Endothelial cell of umbilical vein (primary cell): ENCODE data around the gene EMB. TPM values are rescaled to one million over a fixed set of nuclear protein-coding genes. Genes with fewer than 3 reads are reported as not detected.

Experiments used
- BruUV-seq: library from RNA; stranded (reverse); fragments of 400-500 nt; replicated peaks from 2 replicates; lab custom pipeline; 2021; lab: Mats Ljungman, UMichigan
- CTCF ChIA-PET: fragments of 300-600, 350-600 bp; sonication (Branson Sonifier 250); formaldehyde crosslinking; loops from one replicate; lab custom pipeline; 2021; ENCODE audit warnings: antibody characterized with exemption, inconsistent platforms; lab: Charles Lee
- POLR2A ChIA-PET: fragments of 300-600, 350-600 bp; sonication (Branson Sonifier 250); formaldehyde crosslinking; loops from one replicate; lab custom pipeline; 2021; ENCODE audit warnings: antibody characterized with exemption, inconsistent platforms; lab: Charles Lee
- DNase-seq: peaks from one replicate; pipeline ENCODE4 v3.0.0-alpha.2; 2011; ENCODE audit warnings: low read depth, low spot score
- FAIRE-seq: peaks from 2 replicates; lab custom pipeline; 2011; peaks lifted over from hg19 to GRCh38; lab: Jason Lieb, UNC
- H2AFZ ChIP-seq: 2 replicates; pipeline ENCODE4 v1.6.0; 2012; ENCODE audit warnings: low read depth, low read length, control low read depth, inconsistent platforms
- H3K27ac ChIP-seq: 2 replicates; pipeline ENCODE4 v1.5.1; 2011; ENCODE audit warnings: low read depth, mild to moderate bottlenecking, control low read depth, low read length, moderate library complexity; ENCODE audit not compliant: insufficient read depth
- H3K27me3 ChIP-seq, 2 experiments: 2 replicates each; pipeline versions ENCODE4 v1.6.0 to v1.6.1; 2011; ENCODE audit warnings: low read length in 2 of 2, mixed read lengths in 1 of 2; ENCODE audit not compliant: control insufficient read depth in 2 of 2, insufficient read depth in 2 of 2
- H3K36me3 ChIP-seq, 2 experiments: 2 replicates in 1 of 2; 3 replicates in 1 of 2; pipeline ENCODE4 v1.5.1; 2011; ENCODE audit warnings: low read length in 2 of 2, mild to moderate bottlenecking in 1 of 2, moderate library complexity in 1 of 2; ENCODE audit not compliant: control insufficient read depth in 2 of 2, insufficient read depth in 2 of 2; ENCODE audit errors: extremely low read depth in 1 of 2
- H3K4me1 ChIP-seq: 3 replicates; pipeline ENCODE4 v1.5.1; 2011; ENCODE audit warnings: mild to moderate bottlenecking, low read length; ENCODE audit not compliant: control insufficient read depth, insufficient read depth; ENCODE audit errors: extremely low read depth
- H3K4me2 ChIP-seq: 2 replicates; pipeline ENCODE4 v1.6.1; 2011; ENCODE audit warnings: low read length, control low read depth, mixed read lengths; ENCODE audit not compliant: insufficient read depth
- H3K4me3 ChIP-seq, 3 experiments: fragments of 200-600 bp in 1 of 3; sonication (generic), shearing (Covaris generic) in 1 of 3; replicated peaks in 1 of 3; 2 replicates each; pipeline ENCODE4 v1.5.1; 2011 to 2016; ENCODE audit warnings: control low read depth in 3 of 3, low read length in 3 of 3, mild to moderate bottlenecking in 2 of 3, inconsistent platforms in 1 of 3, low read depth in 1 of 3, moderate library complexity in 1 of 3; ENCODE audit not compliant: insufficient read depth in 1 of 3
- H3K79me2 ChIP-seq: 2 replicates; pipeline ENCODE4 v1.6.0; 2012; ENCODE audit warnings: low read length, inconsistent platforms; ENCODE audit not compliant: control insufficient read depth, insufficient read depth
- H3K9ac ChIP-seq: replicated peaks from 2 replicates; pipeline ENCODE3; 2011; ENCODE audit warnings: low read length, control low read depth; ENCODE audit not compliant: insufficient read depth; ENCODE audit errors: extremely low read depth
- H3K9me1 ChIP-seq: replicated peaks from 3 replicates; pipeline ENCODE4 v1.6.0; 2011; ENCODE audit warnings: mild to moderate bottlenecking, low read length; ENCODE audit not compliant: control insufficient read depth, insufficient read depth; ENCODE audit errors: extremely low read depth
- H3K9me3 ChIP-seq: replicated peaks from 2 replicates; pipeline ENCODE4 v1.5.1; 2012; ENCODE audit warnings: low read length, inconsistent platforms; ENCODE audit not compliant: control insufficient read depth, insufficient read depth
- H4K20me1 ChIP-seq: replicated peaks from 2 replicates; pipeline ENCODE3; 2011; ENCODE audit warnings: mild to moderate bottlenecking, low read length; ENCODE audit not compliant: control insufficient read depth, insufficient read depth; ENCODE audit errors: extremely low read depth
- EZH2 ChIP-seq: IDR thresholded peaks from 2 replicates; pipeline ENCODE4 v1.6.1; 2012; ENCODE audit warnings: borderline replicate concordance, low read depth, mild to moderate bottlenecking, moderate library complexity, low read length, inconsistent platforms; ENCODE audit not compliant: severe bottlenecking
- FOS ChIP-seq: IDR thresholded peaks from 2 replicates; pipeline ENCODE4 v1.6.1; 2011; ENCODE audit warnings: mild to moderate bottlenecking, low read length, moderate library complexity, borderline replicate concordance; ENCODE audit not compliant: insufficient read depth
- GATA2 ChIP-seq: IDR thresholded peaks from 2 replicates; pipeline ENCODE4 v1.7.0; 2011; ENCODE audit warnings: low read depth, mild to moderate bottlenecking, moderate library complexity, mixed read lengths, low read length; ENCODE audit not compliant: insufficient read length, insufficient read depth
- JUN ChIP-seq: IDR thresholded peaks from 2 replicates; pipeline ENCODE4 v1.6.1; 2011; ENCODE audit warnings: borderline replicate concordance, low read depth; ENCODE audit not compliant: insufficient read length, insufficient read depth
- MYC ChIP-seq: IDR thresholded peaks from one replicate; pipeline ENCODE4 v1.6.1; 2011; ENCODE audit warnings: mild to moderate bottlenecking, low read depth, low read length
- POLR2A ChIP-seq: IDR thresholded peaks from 2 replicates; pipeline ENCODE4 v1.6.1; 2012; ENCODE audit warnings: low read depth, mild to moderate bottlenecking, control low read depth, low read length
- POLR2AphosphoS5 ChIP-seq: IDR thresholded peaks from 2 replicates; pipeline ENCODE4 v1.6.1; 2012; ENCODE audit warnings: low read depth, mild to moderate bottlenecking, control low read depth, low read length, moderate library complexity; ENCODE audit not compliant: insufficient read depth
- dilution Hi-C: fragments of 300-500 bp; cut with MboI; formaldehyde crosslinking; loops from one replicate; pipeline ENCODE4 v1.15.0; 2019; ENCODE audit warnings: low sequenced_read_pairs; ENCODE audit not compliant: extremely low pct_ligation_motif_present
- intact Hi-C: fragments of 100-400 bp; cut with micrococcal nuclease; formaldehyde crosslinking; loops from one replicate; pipeline ENCODE4 v1.10.0; 2022
- polyA plus RNA-seq, 4 experiments: library from polyadenylated mRNA; depleted of rRNA in 3 of 4; stranded (reverse) in 3 of 4; unstranded in 1 of 4; fragments of >200 nt; gene quantifications; 2 replicates each; pipeline versions ENCODE4 v1.2.1 to v1.2.3, GENCODE V29; 2011 to 2012; ENCODE audit warnings: missing spikeins in 1 of 4
- total RNA-seq: library from RNA; stranded (reverse); gene quantifications from 2 replicates; pipeline ENCODE4 v1.2.3, GENCODE V29; 2021
- TF ChIP-seq, protein P1 (sequence below), 2 donors: IDR thresholded peaks; 1 replicate in 1 of 2; 2 replicates in 1 of 2; pipeline ENCODE4 v1.5.1; 2011; ENCODE audit warnings: low read length in 2 of 2, mild to moderate bottlenecking in 2 of 2, moderate library complexity in 2 of 2, control low read depth in 1 of 2, inconsistent platforms in 1 of 2, low read depth in 1 of 2; ENCODE audit not compliant: insufficient read depth in 1 of 2; ENCODE audit errors: extremely low read depth in 1 of 2
- TF ChIP-seq, protein P2 (sequence below): IDR thresholded peaks from 2 replicates; pipeline ENCODE4 v1.6.1; 2011; ENCODE audit not compliant: insufficient read depth, insufficient read length

EMB gene
- total and polyA plus RNA-seq, 2 donors (not counting 3 experiments of a cell fraction or from before 2014, with no cell fraction given): not detected

- peaks cover 4% of the 10 kb centered on the region for H3K9me3 ChIP-seq
- no peaks in the 10 kb centered on the region for H3K4me1 ChIP-seq
- dilution Hi-C loops (no loop called here), intact Hi-C loops (no loop called here)
- ChIA-PET CTCF (no interaction called here), POLR2A (no interaction called here)
- DNase-seq: no peak
- H3K27ac ChIP-seq: no peak overlapping the region
- TF ChIP-seq POLR2A (no peak), POLR2AphosphoS5 (no peak), GATA2 (no peak), MYC (no peak)
- TF ChIP-seq, protein P1, sequence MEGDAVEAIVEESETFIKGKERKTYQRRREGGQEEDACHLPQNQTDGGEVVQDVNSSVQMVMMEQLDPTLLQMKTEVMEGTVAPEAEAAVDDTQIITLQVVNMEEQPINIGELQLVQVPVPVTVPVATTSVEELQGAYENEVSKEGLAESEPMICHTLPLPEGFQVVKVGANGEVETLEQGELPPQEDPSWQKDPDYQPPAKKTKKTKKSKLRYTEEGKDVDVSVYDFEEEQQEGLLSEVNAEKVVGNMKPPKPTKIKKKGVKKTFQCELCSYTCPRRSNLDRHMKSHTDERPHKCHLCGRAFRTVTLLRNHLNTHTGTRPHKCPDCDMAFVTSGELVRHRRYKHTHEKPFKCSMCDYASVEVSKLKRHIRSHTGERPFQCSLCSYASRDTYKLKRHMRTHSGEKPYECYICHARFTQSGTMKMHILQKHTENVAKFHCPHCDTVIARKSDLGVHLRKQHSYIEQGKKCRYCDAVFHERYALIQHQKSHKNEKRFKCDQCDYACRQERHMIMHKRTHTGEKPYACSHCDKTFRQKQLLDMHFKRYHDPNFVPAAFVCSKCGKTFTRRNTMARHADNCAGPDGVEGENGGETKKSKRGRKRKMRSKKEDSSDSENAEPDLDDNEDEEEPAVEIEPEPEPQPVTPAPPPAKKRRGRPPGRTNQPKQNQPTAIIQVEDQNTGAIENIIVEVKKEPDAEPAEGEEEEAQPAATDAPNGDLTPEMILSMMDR (IDR thresholded peaks at IDR 0.05; ENCODE audit: extremely low read depth in 1 of 2, insufficient read depth in 1 of 2, low read depth in 1 of 2, low read length in 2 of 2): no peak
- BruUV-seq: no TSS peak
- H3K9ac ChIP-seq: no peak overlapping the region
- H2AFZ ChIP-seq: no peak overlapping the region
- no peak overlapping the region for H3K4me3 ChIP-seq
- no peak overlapping the region for H3K4me2 ChIP-seq
- no peaks in the 10 kb centered on the region for H3K27me3 ChIP-seq
- no peaks in the 10 kb centered on the region for H3K36me3 ChIP-seq
- no peaks in the 10 kb centered on the region for H4K20me1 ChIP-seq
- no peak for FAIRE-seq
- no peaks in the 10 kb centered on the region for H3K79me2 ChIP-seq
- no peaks in the 10 kb centered on the region for H3K9me1 ChIP-seq
Observed at GRCh38 chr5:50359187-50359586, 81.9 kb downstream of the EMB start.

GRCh38 chr5:50352382-50352781 is 88.7 kb downstream of the EMB start:
- DNase-seq: no peak
- CTCF ChIA-PET: no interaction called here
- dilution Hi-C loops (no loop called here), intact Hi-C loops (no loop called here)
- TF ChIP-seq, protein P2, sequence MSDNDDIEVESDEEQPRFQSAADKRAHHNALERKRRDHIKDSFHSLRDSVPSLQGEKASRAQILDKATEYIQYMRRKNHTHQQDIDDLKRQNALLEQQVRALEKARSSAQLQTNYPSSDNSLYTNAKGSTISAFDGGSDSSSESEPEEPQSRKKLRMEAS: no peak
- TF ChIP-seq MYC (no peak), EZH2 (no peak), POLR2A (no peak), FOS (no peak), JUN (no peak), GATA2 (no peak), POLR2AphosphoS5 (no peak)
- TF ChIP-seq, protein P1 (IDR thresholded peaks at IDR 0.05; ENCODE audit: extremely low read depth in 1 of 2, insufficient read depth in 1 of 2, low read depth in 1 of 2, low read length in 2 of 2): no peak
- no peak overlapping the region for H3K27ac ChIP-seq
- no peaks in the 10 kb centered on the region for H3K9me1 ChIP-seq
- H3K79me2 ChIP-seq: no peaks in the 10 kb centered on the region
- POLR2A ChIA-PET: no interaction called here
- no peaks in the 10 kb centered on the region for H3K36me3 ChIP-seq
- H3K4me1 ChIP-seq: no peaks in the 10 kb centered on the region
- BruUV-seq: no TSS peak
- H2AFZ ChIP-seq: no peak overlapping the region
- no peak overlapping the region for H3K9ac ChIP-seq
- peaks cover 1% of the 10 kb centered on the region for H3K9me3 ChIP-seq
- H3K4me3 ChIP-seq: no peak overlapping the region
- H4K20me1 ChIP-seq: no peaks in the 10 kb centered on the region
- no peak for FAIRE-seq
- H3K27me3 ChIP-seq: no peaks in the 10 kb centered on the region
- no peak overlapping the region for H3K4me2 ChIP-seq
